ENCODE results near the gene SIDT1. TPM values are rescaled to one million over a fixed set of nuclear protein-coding genes. Genes with fewer than 3 reads are reported as not detected.

Gene SIDT1
- total RNA-seq, 1 donor from 2014 or later = not detected

DNA sequence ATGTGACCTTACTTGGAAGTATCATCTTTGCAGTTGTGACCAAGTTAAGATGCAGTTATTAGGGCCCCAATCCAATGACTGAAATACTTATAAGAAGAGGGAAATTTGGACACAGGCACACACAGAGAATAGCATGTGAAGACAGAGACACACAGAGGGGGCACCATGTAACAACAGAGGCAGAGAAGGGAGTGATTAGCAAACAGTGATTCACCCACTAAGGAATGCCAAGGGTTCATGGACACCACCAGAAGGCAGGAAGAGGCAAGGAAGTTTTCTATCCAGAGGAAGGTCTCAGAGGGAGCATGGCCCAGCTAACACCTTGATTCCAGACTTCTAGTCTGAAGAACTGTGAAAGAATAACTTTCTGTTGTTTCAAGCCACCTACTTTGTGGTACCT lies 25.0 kb downstream of the SIDT1 start:
- no peaks in the 10 kb centered on the region for H3K9me3 Mint-ChIP-seq (ENCODE audit: low read depth)
- TF ChIP-seq, protein P1, sequence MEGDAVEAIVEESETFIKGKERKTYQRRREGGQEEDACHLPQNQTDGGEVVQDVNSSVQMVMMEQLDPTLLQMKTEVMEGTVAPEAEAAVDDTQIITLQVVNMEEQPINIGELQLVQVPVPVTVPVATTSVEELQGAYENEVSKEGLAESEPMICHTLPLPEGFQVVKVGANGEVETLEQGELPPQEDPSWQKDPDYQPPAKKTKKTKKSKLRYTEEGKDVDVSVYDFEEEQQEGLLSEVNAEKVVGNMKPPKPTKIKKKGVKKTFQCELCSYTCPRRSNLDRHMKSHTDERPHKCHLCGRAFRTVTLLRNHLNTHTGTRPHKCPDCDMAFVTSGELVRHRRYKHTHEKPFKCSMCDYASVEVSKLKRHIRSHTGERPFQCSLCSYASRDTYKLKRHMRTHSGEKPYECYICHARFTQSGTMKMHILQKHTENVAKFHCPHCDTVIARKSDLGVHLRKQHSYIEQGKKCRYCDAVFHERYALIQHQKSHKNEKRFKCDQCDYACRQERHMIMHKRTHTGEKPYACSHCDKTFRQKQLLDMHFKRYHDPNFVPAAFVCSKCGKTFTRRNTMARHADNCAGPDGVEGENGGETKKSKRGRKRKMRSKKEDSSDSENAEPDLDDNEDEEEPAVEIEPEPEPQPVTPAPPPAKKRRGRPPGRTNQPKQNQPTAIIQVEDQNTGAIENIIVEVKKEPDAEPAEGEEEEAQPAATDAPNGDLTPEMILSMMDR (IDR thresholded peaks at IDR 0.05) = peak; percentile 15
- no peak overlapping the region for H3K4me3 Mint-ChIP-seq (ENCODE audit: unreplicated experiment)
- DNase-seq (ENCODE audit: low spot score) = no peak
- no peak overlapping the region for H3K27ac Mint-ChIP-seq (ENCODE audit: unreplicated experiment)
- no peaks in the 10 kb centered on the region for H3K36me3 Mint-ChIP-seq (ENCODE audit: low read depth)
- peaks cover 2% of the 10 kb centered on the region for H3K27me3 Mint-ChIP-seq (ENCODE audit: low read depth)
- H3K4me1 Mint-ChIP-seq (ENCODE audit: low read depth) = no peaks in the 10 kb centered on the region

DNA sequence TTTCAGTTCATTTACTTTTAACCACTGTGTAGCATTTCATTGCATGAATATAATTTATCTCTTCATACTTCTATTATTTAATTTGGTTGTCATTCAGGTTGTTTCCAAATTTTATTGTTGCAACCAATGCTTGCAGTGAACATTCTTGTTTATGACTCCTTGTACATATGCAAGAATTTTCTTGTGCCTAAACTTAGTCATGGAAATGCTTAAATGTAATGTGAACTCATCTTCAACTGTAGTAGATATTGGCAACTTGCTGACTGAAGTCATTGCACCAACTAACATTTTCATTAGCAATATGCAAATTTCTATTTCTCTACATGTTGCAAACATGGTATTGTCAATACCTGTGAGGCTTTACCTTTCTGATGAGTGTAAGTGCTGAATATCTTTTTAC lies 26.7 kb downstream of the SIDT1 start:
- DNase-seq (ENCODE audit: low spot score) = no peak
- Mint-ChIP-seq H3K4me1 (ENCODE audit: low read depth) (no peaks in the 10 kb centered on the region), H3K9me3 (ENCODE audit: low read depth) (no peaks in the 10 kb centered on the region), H3K4me3 (ENCODE audit: unreplicated experiment) (no peak overlapping the region), H3K27ac (ENCODE audit: unreplicated experiment) (no peak overlapping the region), H3K27me3 (ENCODE audit: low read depth) (peaks cover 14% of the 10 kb centered on the region), H3K36me3 (ENCODE audit: low read depth) (no peaks in the 10 kb centered on the region)
- TF ChIP-seq, protein P1 (IDR thresholded peaks at IDR 0.05) = no peak

DNA sequence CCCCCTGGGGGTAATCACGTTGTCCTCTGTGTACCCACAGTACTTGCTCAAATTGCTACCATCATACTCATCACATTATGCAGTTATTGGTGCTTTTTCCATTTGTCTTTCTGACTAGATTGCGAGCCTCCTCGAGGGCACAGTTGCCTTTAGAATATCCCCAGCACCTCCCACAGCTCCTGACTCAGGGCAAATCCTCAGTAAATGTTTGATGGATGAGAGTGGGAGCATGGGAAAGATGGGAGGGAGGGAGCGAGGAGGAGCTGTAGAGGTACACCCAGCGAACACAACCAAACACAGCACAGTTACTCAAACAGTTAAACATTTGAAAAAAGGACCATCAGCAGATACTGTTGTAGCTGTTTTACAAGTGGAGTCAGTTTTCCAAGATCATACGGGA lies 27.9 kb downstream of the SIDT1 start:
- Mint-ChIP-seq H3K27me3 (ENCODE audit: low read depth) (peaks cover 24% of the 10 kb centered on the region), H3K4me3 (ENCODE audit: unreplicated experiment) (no peak overlapping the region), H3K27ac (ENCODE audit: unreplicated experiment) (no peak overlapping the region), H3K9me3 (ENCODE audit: low read depth) (no peaks in the 10 kb centered on the region), H3K36me3 (ENCODE audit: low read depth) (no peaks in the 10 kb centered on the region), H3K4me1 (ENCODE audit: low read depth) (no peaks in the 10 kb centered on the region)
- DNase-seq (ENCODE audit: low spot score) = no peak
- TF ChIP-seq, protein P1 (IDR thresholded peaks at IDR 0.05) = no peak

DNA sequence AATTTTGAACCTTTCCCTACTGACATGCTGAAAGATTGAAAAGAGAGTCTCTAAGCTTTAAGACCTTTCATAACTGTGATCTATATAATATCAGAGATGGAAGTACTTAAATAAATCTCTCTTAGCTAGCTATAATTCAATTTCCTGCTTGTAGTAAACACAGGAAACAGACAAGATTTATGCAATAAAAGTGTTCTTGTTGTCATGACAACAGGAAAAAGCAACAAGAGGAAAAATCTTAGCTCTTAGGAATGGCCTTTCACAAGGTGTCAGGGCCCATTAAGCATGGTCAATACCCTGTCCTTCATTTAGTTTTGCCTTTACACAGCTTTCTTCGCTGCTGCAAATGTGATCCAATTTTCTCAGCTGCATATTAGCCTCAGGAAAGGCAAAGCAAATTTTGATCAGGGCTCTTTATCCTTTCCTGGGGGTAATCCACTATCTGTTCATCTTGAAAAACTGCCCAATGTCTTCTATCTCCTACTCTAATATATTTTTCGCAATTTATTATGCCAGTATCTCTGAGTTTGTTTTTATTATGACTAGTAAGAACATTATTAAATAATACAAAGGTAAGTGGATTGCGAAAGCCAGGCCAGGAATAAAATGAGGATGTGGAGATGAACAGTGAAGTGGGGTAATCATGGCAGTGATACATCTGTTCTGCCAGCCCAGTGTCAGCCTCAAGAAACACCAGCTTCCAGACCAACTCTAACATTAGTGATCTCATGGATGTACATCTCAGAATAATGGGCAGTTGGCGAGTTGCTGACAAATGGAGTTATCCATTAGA lies 28.7 kb downstream of the SIDT1 start:
- Mint-ChIP-seq H3K4me3 (ENCODE audit: unreplicated experiment) (no peak overlapping the region), H3K27ac (ENCODE audit: unreplicated experiment) (no peak overlapping the region), H3K4me1 (ENCODE audit: low read depth) (no peaks in the 10 kb centered on the region), H3K9me3 (ENCODE audit: low read depth) (no peaks in the 10 kb centered on the region), H3K27me3 (ENCODE audit: low read depth) (peaks cover 30% of the 10 kb centered on the region), H3K36me3 (ENCODE audit: low read depth) (no peaks in the 10 kb centered on the region)
- TF ChIP-seq, protein P1 (IDR thresholded peaks at IDR 0.05) = no peak
- DNase-seq (ENCODE audit: low spot score) = no peak

DNA sequence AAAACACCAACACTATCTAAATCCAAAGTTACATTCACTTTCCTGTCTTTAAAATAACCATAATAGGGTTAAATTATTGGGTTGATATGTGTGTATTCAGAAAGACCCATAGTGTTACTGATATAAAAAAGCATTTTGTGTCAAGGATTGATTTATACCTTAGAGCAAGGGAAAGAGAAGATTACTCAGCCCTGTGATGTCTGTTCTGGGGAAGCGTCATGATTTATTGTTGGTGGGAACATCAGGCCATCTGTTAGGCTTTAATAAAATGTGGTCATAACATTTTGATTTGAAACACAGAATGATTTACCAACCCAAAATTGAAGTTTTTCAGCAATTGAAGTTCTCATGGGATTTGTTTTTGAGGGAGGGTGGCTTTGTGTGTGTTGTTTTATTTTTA lies 33.2 kb downstream of the SIDT1 start:
- no peak overlapping the region for H3K27ac Mint-ChIP-seq (ENCODE audit: unreplicated experiment)
- no peaks in the 10 kb centered on the region for H3K4me1 Mint-ChIP-seq (ENCODE audit: low read depth)
- H3K27me3 Mint-ChIP-seq (ENCODE audit: low read depth) = peaks cover 43% of the 10 kb centered on the region
- no peak for DNase-seq (ENCODE audit: low spot score)
- no peak overlapping the region for H3K4me3 Mint-ChIP-seq (ENCODE audit: unreplicated experiment)
- H3K36me3 Mint-ChIP-seq (ENCODE audit: low read depth) = no peaks in the 10 kb centered on the region
- H3K9me3 Mint-ChIP-seq (ENCODE audit: low read depth) = no peaks in the 10 kb centered on the region
- TF ChIP-seq, protein P1 (IDR thresholded peaks at IDR 0.05) = no peak

Measured in chondrocyte (in vitro differentiated cells).